ENCODE results near the gene INTS2.
"Not testable (repeated sequence)": the region's sequence is repeated elsewhere in the genome, so short reads cannot be mapped to it uniquely, and the experiment has no call there.

Gene INTS2

GRCh38 chr17:61895391-61895790 is 32.4 kb downstream of the INTS2 start:
- no peak for FAIRE-seq

- FAIRE-seq, result not testable (repeated sequence)
Measured at GRCh38 chr17:61894310-61894709, 33.5 kb downstream of the INTS2 start.

- FAIRE-seq, result not testable (repeated sequence)
Measured at GRCh38 chr17:61887733-61888132, 40.0 kb downstream of the INTS2 start.

- not testable (repeated sequence) for FAIRE-seq
Measured at GRCh38 chr17:61885865-61886264, 41.9 kb downstream of the INTS2 start.

GRCh38 chr17:61884864-61885263 is 42.9 kb downstream of the INTS2 start:
- FAIRE-seq, result no peak

- FAIRE-seq, result no peak
Measured at GRCh38 chr17:61880589-61881102, 47.1 kb downstream of the INTS2 start.

GRCh38 chr17:61878984-61879612 is 48.7 kb downstream of the INTS2 start:
- FAIRE-seq, result no peak

GRCh38 chr17:61878520-61878919 is 49.3 kb downstream of the INTS2 start:
- no peak for FAIRE-seq

- FAIRE-seq, result no peak
Measured at GRCh38 chr17:61877837-61878236, 49.9 kb downstream of the INTS2 start.

GRCh38 chr17:61875804-61876203 is 52.0 kb downstream of the INTS2 start:
- no peak for FAIRE-seq

- no peak for FAIRE-seq
Measured at GRCh38 chr17:61875285-61875684, 52.5 kb downstream of the INTS2 start.

GRCh38 chr17:61874075-61874474 is 53.7 kb downstream of the INTS2 start:
- no peak for FAIRE-seq

GRCh38 chr17:61872099-61872498 is 55.7 kb downstream of the INTS2 start:
- no peak for FAIRE-seq

- FAIRE-seq, result no peak
Measured at GRCh38 chr17:61869138-61869537, 58.6 kb downstream of the INTS2 start.

GRCh38 chr17:61868074-61868473 is 59.7 kb downstream of the INTS2 start:
- no peak for FAIRE-seq

- no peak for FAIRE-seq
Measured at GRCh38 chr17:61867033-61867432, 60.7 kb downstream of the INTS2 start.

GRCh38 chr17:61863801-61864126 is 64.0 kb downstream of the INTS2 start:
- no peak for FAIRE-seq

- peak; percentile 88 for FAIRE-seq
Measured at GRCh38 chr17:61862975-61863800, 64.6 kb downstream of the INTS2 start, which contains the start of gene BRIP1. BRIP1 (minus strand) TSS chr17:61863528; CDS start chr17:61861539, 1,989 bp downstream.

GRCh38 chr17:61862105-61862574 is 65.6 kb downstream of the INTS2 start:
- FAIRE-seq, result no peak

- FAIRE-seq, result not testable (repeated sequence)
Measured at GRCh38 chr17:61860397-61860796, 67.4 kb downstream of the INTS2 start.

- FAIRE-seq, result no peak
Measured at GRCh38 chr17:61856035-61856434, 71.7 kb downstream of the INTS2 start.

- FAIRE-seq, result no peak
Measured at GRCh38 chr17:61852857-61853256, 74.9 kb downstream of the INTS2 start.

GRCh38 chr17:61849674-61850073 is 78.1 kb downstream of the INTS2 start:
- FAIRE-seq, result no peak

GRCh38 chr17:61848896-61849295 is 78.9 kb downstream of the INTS2 start:
- FAIRE-seq, result no peak
